ENCODE results near the gene SLC52A3. TPM values are rescaled to one million over a fixed set of nuclear protein-coding genes. Genes with fewer than 3 reads are reported as not detected.

SLC52A3 gene
- total and polyA plus RNA-seq, 2 of the 13 experiments (the other 11 are each of a cell fraction or from before 2014, with no cell fraction given): 0.03 TPM; not detected in 1

- TF ChIP-seq ZNF382 (CRISPR knock-in tag; IDR thresholded peaks at IDR 0.05; ENCODE audit: borderline replicate concordance) (no peak), ZNF407 (CRISPR knock-in tag; IDR thresholded peaks at IDR 0.05; ENCODE audit: not compliant biosample characterization) (no peak), HIVEP1 (CRISPR knock-in tag; IDR thresholded peaks at IDR 0.05) (no peak), ZSCAN29 (CRISPR knock-in tag; conservative IDR thresholded peaks at IDR 0.05) (no peak), ZBTB38 (CRISPR knock-in tag; IDR thresholded peaks at IDR 0.05) (no peak), ZNF597 (CRISPR knock-in tag; IDR thresholded peaks at IDR 0.05) (no peak), ZNF710 (CRISPR knock-in tag; IDR thresholded peaks at IDR 0.05; ENCODE audit: borderline replicate concordance) (no peak), NFRKB (IDR thresholded peaks at IDR 0.05) (no peak), ZNF280D (CRISPR knock-in tag; IDR thresholded peaks at IDR 0.05) (no peak), ZNF878 (CRISPR knock-in tag; IDR thresholded peaks at IDR 0.05) (no peak)
These were observed 28.6 kb downstream of the SLC52A3 start (continued) for GRCh38 chr20:739736-740135.
